GM12865 (cell line): Measurements from ENCODE around the gene TMEM234.

Experiments used
- DNase-seq: peaks from one replicate; pipeline ENCODE4 v3.0.0; 2010; ENCODE audit warnings: low read depth
- H3K4me3 ChIP-seq: 2 replicates; pipeline ENCODE4 v1.5.1; 2011; ENCODE audit warnings: mild to moderate bottlenecking, low read depth, low read length, control low read depth
- TF ChIP-seq, protein P1 (sequence below): IDR thresholded peaks from 2 replicates; pipeline ENCODE4 v1.5.1; 2011; ENCODE audit warnings: low read length, control low read depth, low read depth, inconsistent platforms; ENCODE audit not compliant: insufficient read depth; ENCODE audit errors: missing control alignments

The TMEM234 gene

DNA sequence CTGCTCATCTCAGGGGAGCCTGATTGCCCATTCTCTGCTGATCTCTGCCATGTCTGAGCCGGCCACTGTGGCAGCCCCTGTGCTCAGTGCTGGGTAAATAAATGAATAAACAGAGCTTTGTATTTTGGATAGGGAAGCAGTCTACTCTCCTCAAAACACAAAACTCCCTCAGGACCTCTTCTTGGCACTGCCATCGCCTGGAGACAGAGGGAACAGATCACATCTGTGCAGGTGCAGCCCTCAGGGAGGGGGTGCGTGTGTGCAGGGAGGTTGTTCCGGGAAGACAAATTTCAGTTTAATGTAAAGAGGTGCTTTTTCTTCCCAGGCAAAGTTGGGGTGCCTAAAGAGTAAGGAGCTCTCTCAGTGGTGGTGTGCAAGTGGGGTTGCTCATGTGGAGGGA lies 17.2 kb upstream of the TMEM234 start:
- TF ChIP-seq, protein P1, sequence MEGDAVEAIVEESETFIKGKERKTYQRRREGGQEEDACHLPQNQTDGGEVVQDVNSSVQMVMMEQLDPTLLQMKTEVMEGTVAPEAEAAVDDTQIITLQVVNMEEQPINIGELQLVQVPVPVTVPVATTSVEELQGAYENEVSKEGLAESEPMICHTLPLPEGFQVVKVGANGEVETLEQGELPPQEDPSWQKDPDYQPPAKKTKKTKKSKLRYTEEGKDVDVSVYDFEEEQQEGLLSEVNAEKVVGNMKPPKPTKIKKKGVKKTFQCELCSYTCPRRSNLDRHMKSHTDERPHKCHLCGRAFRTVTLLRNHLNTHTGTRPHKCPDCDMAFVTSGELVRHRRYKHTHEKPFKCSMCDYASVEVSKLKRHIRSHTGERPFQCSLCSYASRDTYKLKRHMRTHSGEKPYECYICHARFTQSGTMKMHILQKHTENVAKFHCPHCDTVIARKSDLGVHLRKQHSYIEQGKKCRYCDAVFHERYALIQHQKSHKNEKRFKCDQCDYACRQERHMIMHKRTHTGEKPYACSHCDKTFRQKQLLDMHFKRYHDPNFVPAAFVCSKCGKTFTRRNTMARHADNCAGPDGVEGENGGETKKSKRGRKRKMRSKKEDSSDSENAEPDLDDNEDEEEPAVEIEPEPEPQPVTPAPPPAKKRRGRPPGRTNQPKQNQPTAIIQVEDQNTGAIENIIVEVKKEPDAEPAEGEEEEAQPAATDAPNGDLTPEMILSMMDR, result no peak
- H3K4me3 ChIP-seq, result no peak overlapping the region
- DNase-seq, result no peak

DNA sequence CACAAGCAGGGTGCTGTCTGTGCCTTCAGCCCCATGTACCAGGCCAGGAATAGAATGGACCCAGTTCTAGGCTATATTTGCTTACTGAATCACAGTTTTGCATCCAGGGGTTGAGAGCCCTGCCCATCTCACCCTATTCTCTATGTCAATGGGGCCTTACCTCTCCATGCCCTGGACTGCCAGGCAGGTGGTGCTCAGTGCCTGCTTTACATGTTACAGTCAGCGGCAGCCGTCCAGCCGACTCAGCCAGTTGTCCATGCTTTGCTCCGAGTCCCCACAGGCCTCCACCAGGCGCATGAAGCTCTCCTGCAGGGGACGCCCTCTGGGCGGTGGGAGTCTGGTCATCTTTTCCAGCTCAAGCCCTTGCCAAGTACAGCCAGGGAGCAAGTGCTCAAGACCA lies 12.6 kb upstream of the TMEM234 start:
- DNase-seq, result no peak
- no peak overlapping the region for H3K4me3 ChIP-seq
- TF ChIP-seq, protein P1, result no peak

DNA sequence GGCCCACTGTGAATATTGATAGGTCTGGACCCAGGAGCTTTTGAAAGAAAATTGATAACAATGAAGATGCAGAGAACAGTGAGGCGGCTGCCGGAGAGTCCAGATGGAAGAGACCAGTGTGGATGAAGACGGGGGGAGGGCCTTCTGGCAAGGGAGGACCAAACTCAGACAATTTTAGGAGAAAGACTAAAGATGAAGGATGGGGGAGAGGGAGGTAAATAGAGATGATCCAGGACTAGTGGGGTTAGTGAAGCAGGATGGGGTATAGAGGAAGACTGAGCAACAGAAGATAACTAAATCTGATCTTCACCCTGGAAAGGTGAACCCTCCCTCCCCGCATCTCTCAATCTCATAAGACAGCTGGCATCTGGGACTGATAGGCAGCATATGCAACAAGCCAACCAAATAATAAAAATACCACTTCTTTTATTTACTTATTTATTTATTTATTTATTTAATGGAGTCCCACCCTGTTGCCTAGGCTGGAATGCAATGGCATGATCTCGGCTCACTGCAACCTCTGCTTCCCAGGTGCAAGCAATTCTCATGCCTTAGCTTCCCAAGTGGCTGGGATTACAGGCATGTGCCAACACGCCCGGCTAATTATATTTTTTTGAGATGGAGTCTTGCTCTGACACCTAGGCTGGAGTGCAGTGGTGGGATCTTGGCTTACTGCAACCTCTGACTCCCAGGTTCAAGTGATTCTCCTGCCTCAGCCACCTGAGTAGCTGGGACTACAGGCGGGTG lies 10.6 kb upstream of the TMEM234 start:
- H3K4me3 ChIP-seq, result no peak overlapping the region
- DNase-seq, result no peak
- TF ChIP-seq, protein P1, result no peak

DNA sequence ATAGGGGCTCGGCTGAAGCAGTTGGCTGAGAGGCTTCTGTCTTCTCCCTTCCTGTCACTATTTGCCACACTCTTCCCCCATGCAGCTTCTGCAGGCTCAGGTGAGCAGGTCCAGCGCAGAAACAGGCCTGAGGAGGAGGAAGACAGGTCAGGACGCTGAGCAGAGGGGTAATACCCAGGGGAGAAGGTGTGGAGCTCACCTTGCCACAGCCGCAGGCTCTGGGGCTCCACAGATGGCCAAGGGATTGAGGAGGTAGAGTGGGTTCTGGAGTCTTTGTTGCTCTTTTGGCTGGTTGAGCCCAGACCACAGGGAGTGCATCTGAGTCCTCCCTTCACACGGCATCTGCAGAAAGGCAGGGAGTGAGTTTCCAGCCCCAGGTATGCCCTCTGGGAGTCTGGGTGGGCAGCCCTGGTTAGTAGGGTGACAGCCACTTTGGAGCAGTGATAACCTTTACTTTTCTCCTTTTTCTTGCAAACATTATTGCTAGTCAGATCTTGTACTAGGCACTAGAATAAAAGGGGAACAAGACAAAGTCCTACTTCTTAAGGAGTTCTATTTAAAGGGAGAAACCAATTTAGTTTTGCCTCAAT lies 9.8 kb upstream of the TMEM234 start:
- TF ChIP-seq, protein P1, result no peak
- H3K4me3 ChIP-seq, result no peak overlapping the region
- DNase-seq, result no peak

DNA sequence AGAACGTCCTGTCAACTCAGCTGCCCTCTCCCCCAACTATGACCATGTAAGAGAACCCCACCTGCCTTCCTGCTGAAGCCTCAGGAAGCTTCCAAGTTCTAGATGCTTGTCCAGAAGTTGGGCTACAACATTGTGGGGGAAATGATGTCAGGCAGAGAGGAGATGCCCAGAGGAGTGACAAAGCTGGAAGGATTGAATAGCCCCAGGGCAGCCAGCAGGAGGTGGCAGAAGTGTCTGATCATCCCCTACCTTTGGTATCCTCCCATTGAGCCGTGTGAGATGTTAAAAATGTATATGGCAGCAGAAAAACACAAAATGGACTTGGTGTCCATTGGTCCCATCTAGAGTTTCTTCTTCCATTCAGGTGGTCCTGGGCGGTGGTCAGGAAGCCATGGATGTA lies 6.6 kb upstream of the TMEM234 start:
- H3K4me3 ChIP-seq, result no peak overlapping the region
- no peak for DNase-seq
- TF ChIP-seq, protein P1, result no peak

DNA sequence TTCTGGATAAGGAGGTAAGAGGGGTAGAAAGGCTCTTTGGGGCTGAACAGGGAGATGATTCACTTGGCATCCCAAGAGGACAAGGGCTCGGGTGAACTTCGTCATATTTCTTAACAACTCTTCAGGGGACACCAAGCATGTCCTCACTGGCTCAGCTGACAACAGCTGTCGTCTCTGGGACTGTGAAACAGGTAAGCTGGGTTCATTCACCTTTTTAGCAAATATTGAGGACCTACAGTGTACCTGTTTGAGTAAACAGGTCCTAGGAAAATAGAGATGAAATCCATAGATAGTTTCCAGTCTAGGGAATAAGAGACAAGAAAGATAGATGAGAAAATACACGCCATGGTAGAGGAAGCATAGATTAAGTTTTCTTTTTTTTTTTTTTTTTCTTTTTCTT lies 2.1 kb upstream of the TMEM234 start:
- DNase-seq, result no peak
- TF ChIP-seq, protein P1, result no peak
- H3K4me3 ChIP-seq, result no peak overlapping the region
